NCI-H1694 treated with DMSO at 0.1 percent for 48 hours (cell line): ENCODE results near the gene KIFC3.
"Not testable (repeated sequence)": the region's sequence is repeated elsewhere in the genome, so short reads cannot be mapped to it uniquely, and the experiment has no call there.

Experiments
- DNase-seq: peaks from one replicate; lab custom pipeline; 2025; lab: John Stamatoyannopoulos, UW

KIFC3 gene

GRCh38 chr16:57785924-57786323 is 16.4 kb downstream of the KIFC3 start:
- DNase-seq, result no peak

DNA sequence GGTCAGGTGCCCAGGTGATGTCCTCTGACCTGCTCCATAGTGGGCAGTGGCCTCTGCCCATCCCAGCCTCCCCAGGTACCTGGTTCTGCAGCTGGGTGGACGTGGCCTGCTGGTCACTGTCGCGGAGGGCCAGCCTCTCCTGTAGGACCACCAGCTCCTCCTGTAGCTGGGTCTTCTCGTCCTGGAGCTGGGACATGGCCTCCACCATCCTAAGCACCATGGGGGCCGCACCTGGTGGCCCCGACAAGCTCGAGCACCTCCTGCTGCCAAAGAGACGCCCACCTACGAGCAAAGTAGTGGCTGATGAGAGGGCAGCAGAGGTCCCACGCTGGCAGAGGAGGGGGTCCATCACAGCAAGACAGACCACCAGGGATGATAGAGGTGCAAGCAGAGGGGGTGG is 16.9 kb downstream of the KIFC3 start:
- DNase-seq, result no peak

- DNase-seq, result no peak
Measured at GRCh38 chr16:57784334-57784733, 18.0 kb downstream of the KIFC3 start.

- DNase-seq, result no peak
Measured at GRCh38 chr16:57783883-57784282, 18.4 kb downstream of the KIFC3 start.

- DNase-seq, result no peak
Measured at GRCh38 chr16:57783116-57783515, 19.2 kb downstream of the KIFC3 start.

DNA sequence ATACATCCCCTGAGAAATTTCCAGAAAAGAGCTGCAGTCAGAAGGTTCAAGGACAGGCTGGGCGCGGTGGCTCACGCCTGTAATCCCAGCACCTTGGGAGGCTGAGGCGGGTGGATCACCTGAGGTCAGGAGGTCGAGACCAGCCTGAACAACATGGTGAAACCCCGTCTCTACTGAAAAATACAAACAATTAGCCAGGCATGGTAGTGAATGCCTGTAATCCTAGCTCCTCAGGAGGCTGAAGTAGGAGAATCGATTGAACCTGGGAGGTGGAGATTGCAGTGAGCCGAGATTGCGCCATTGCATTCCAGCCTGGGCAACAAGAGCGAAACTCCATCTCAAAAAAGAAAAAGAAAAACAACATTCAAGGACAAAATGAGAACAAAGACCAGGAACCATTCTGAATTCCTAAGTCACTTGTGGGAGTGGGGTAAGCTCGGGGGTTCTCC is 19.7 kb downstream of the KIFC3 start:
- DNase-seq, result not testable (repeated sequence)

GRCh38 chr16:57781741-57782606 is 20.3 kb downstream of the KIFC3 start:
- DNase-seq, result no peak

DNA sequence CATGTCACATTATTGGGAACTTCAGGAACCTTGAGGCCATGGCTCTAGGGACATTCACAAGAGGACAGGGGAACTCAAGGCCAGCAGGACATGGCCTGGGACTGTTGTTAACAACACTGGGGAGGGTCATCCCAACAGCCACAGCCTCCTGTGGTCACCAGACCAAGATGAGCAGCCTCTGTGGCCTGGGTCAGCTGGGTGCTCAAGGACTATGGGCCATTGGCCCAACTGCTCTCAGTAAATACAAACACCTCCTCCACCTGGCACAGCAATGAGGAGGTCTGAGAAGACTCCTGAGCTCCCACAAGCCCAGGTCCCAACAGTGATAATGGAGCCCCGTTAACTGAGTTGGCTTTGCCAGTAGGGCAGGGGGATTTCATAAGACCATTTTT is 20.9 kb downstream of the KIFC3 start:
- no peak for DNase-seq

- not testable (repeated sequence) for DNase-seq
Measured at GRCh38 chr16:57779836-57780235, 22.5 kb downstream of the KIFC3 start.

- no peak for DNase-seq
Measured at GRCh38 chr16:57778658-57779057, 23.6 kb downstream of the KIFC3 start.

DNA sequence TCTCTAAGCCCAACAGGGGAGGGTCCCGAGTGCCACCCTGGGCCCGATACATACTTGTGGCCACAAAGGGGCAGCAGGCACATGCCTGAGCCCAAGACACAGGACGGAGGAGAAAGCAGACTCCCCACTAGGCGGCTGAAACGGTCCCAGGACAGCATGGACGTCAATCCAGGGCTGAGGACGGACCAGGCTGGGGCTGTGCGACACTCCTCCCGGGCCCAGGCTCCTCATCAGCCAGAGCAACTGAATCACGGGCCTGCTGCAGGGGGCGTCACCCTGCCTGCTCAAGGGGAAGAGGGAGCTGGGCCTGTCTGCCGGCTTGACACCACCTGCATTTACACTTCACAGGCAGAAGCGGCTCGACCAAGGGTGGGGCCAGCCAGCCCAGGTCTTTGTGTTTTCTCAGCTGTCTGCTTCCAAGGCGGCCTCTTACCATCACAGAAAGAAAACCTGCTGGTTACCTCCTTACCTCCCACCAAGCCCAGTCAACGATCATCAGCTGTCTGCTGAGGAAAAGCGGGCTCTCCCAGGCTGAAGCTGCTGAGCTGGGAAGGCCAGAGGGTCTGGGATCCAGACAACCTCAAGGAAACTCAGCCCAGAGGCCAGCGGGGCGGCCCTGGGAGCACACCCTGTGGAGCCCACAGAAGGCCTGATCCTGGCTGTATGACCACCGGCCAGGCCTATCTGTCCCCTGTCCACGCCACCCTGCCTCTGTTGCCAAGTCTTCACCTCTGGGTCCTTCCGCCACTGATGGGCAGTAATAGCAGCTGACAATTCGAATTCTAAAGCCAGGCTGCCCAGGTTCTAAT is 26.4 kb downstream of the KIFC3 start:
- no peak for DNase-seq

- DNase-seq, result no peak
Measured at GRCh38 chr16:57774705-57775285, 27.5 kb downstream of the KIFC3 start.

DNA sequence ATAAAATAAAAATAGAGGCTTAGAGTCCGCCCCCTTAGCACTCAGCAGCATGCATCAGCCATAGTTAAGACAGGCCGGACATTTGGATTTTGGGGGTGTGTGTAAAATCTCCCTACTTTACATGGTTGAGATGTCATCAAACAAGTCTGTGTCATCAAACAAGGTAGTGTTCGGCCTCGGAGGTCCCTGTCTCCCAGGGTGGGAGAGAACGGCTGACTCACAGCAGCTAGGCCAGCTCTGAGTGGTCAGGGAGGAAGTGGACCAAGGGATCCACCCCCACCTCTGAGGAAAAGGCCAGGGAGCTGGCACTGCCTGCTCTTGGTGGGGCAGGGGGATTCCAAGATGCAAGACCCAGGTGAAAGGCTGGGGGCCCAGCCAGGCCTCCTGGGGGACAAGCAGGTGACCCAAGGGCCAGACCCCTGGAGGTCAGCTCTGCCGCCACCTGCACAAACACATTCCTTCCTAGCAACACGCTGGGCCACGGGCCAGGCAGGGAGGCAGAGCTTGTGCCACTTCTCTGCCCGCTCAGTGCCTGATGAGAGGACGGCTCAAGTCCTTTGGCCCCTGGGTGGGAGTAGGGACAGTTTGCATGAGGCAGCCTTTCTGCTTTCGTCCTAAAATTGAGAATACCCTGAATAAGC is 28.5 kb downstream of the KIFC3 start:
- no peak for DNase-seq

- no peak for DNase-seq
Measured at GRCh38 chr16:57773019-57773418, 29.3 kb downstream of the KIFC3 start.

DNA sequence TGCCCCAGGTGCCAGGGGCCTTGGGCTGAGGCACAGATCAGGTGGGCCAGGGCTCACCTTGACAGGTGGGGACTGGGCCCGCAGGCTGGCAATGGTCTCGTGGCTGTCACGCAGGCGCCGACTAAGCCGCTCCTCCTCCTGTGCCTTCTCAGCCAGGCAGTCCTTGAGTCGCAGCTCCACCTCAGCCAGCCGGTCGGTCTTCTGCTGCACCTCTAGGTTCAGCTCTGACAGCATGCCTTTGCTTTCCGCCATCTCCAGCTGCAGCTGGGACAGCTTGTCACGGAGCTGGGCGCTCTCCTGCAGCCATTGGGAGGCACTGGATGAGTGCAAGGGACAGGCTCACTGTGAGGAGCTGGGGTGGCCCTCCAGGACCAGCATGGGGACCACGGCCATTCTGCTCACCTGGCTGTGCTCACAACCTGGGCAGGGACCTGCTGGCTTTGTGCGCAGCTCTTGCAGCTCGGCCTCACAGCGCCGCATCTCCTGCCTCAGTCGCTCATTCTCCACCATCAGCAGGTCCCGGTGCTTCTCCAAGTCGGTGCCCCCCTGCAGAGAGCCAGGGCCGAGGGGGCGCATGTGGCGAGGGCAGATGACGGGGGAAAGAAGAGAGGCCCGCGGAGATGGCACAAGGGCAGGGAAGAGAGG is 31.0 kb downstream of the KIFC3 start:
- DNase-seq, result no peak

DNA sequence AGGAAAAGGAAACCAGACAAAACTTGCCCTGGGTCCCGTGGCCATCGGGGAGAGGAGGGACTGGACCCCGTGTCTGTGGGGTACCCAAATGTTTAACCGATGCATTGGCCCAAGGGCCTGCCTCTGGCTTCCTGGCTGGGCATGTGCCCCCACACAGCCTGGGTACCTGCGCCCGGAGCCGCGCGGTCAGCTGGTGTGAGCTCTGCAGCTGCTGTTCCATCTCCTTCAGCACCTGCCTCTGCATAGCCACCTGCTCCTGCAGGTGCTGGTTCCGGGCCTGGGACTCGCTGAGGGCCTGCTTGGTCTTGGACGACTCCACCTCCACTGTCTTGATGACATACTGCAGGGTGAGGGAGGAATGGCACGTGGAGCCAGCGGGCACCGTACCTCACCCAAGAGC is 31.9 kb downstream of the KIFC3 start:
- DNase-seq, result no peak

GRCh38 chr16:57769541-57770145 is 32.6 kb downstream of the KIFC3 start:
- DNase-seq, result no peak

GRCh38 chr16:57766714-57767348 is 35.5 kb downstream of the KIFC3 start:
- DNase-seq, result no peak

DNA sequence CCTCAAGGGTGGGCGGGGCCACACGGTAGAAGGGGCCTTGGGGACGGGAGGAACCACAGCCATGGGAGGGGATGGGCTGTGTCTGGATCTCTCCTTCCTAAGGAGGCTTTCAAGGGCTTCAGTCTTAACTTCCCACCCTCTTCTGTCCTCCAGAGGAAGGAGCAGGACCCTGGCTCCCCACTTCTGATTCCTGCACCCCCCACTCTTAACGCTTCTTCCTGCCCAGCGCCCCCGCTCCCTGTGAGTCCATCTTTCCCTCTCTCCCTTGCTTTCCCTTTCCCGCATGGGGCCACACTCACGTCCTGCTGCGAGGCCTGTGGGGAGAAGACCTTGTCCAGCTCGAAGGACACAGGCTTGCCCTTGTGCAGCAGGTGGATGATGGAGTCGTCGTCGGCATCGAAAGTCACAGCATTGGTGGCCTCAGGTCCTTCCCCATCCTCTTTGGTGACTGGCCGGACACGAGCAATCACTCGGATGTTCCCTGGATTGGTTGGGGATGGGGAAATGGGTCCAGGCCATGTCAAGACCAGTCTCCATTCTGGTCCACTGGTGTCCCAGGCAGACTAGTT is 37.0 kb downstream of the KIFC3 start:
- DNase-seq, result no peak

DNA sequence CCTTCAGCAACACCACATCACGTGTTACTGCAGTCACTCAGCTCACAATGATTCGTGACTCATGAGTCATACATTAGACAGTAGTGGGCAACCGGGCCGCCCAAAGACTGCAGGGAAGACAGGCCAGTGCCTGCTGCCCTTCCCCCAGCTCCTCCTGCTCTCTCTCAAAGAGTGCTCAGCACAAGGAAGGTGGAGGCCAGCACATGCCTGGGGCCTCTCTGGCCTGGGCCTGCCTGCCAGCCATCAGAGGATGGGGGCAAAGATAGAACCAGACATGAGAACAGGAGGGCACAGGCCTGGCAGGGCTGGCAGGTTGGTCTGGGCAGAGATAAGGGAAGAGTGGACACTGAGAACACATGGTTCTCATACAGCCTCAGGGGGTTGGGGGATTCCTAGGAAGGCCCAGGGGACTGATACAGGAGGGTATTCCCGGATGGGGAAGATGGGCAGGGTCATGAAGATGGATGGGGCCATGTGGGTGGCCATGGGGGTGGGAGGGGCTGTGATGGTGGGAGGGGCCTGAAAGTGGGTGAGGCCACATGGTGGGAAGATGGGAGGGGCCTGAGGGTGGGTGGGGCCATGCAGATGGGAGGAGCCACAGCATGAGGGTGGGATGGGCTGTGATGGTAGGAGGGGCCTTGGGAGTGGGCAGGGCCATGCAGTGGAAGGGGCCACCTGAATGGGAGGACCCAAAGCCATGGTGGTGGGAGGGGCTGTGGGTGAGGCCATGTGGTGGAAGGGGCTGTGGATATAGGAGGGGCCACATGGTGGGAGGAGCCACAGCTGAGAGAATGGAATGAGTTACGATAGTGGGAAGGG is 37.7 kb downstream of the KIFC3 start:
- no peak for DNase-seq
